Right lobe of liver (tissue), 6 donors: ENCODE results near the gene C19orf53. TPM values are rescaled to one million over a fixed set of nuclear protein-coding genes. Genes with fewer than 3 reads are reported as not detected.

ENCODE experiments used
- ATAC-seq, 4 donors: fragments of 200-7000 bp; cut with Tn5 transposase; one replicate each; pipeline ENCODE4 v1.9.1; 2020; ENCODE audit warnings: mild to moderate bottlenecking in 4 of 4, moderate library complexity in 4 of 4
- DNase-seq, 3 donors: peaks; one replicate each; pipeline ENCODE4 v3.0.0-alpha.2; 2020
- H3K27ac ChIP-seq, 3 donors: fragments of 200-600 bp; one replicate each; pipeline ENCODE4 v1.8.0; 2022
- H3K27me3 ChIP-seq, 2 donors: fragments of 200-600 bp; one replicate each; pipeline ENCODE4 v1.8.0; 2022
- H3K36me3 ChIP-seq, 4 donors: fragments of 200-600 bp; sonication (generic) in 1 of 4; one replicate each; pipeline versions ENCODE4 v1.5.1 to v1.8.0; 2017 to 2022; ENCODE audit warnings: control low read depth in 1 of 4
- H3K4me1 ChIP-seq, 4 donors: fragments of 200-600 bp; sonication (generic) in 1 of 4; one replicate each; pipeline versions ENCODE4 v1.5.1 to v1.8.0; 2017 to 2022; ENCODE audit warnings: control low read depth in 1 of 4
- H3K4me3 ChIP-seq, 3 donors: fragments of 200-600 bp; one replicate each; pipeline ENCODE4 v1.8.0; 2022
- H3K9me3 ChIP-seq, 4 donors: fragments of 200-600 bp; sonication (generic) in 1 of 4; one replicate each; pipeline versions ENCODE4 v1.5.1 to v1.8.0; 2017 to 2022; ENCODE audit warnings: control low read depth in 1 of 4
- CTCF ChIP-seq, 4 donors: fragments of 200-600 bp in 3 of 4; fragments of 450-650 bp in 1 of 4; IDR thresholded peaks; one replicate each; pipeline versions ENCODE4 v1.5.1 to v1.8.0; 2016 to 2022; ENCODE audit warnings: antibody characterized with exemption in 4 of 4, mild to moderate bottlenecking in 2 of 4
- POLR2A ChIP-seq: fragments of 450-650 bp; IDR thresholded peaks from one replicate; pipeline ENCODE4 v1.6.1; 2017; ENCODE audit warnings: antibody characterized with exemption, mild to moderate bottlenecking
- WGBS: methylation state at CpG from one replicate; pipeline ENCODE4 v1.1.6; 2018; ENCODE audit warnings: low coverage, low lambda C conversion rate; ENCODE audit not compliant: insufficient coverage; ENCODE audit errors: missing lambda C conversion rate; 5-methylcytosine and 5-hydroxymethylcytosine counted together
- intact Hi-C, 2 donors: fragments of 100-400 bp; cut with DNase I; formaldehyde crosslinking; loops; one replicate each; pipeline versions ENCODE4 v1.11.2 to v1.14.1; 2022
- small RNA-seq, 2 experiments: library from RNA; depleted of rRNA; stranded (forward); fragments of <200 nt; gene quantifications; one replicate each; pipeline ENCODE3, GENCODE V24; 2016
- total RNA-seq, 6 experiments: library from RNA; depleted of rRNA in 2 of 6; stranded (reverse); fragments of >200 nt in 2 of 6; fragmentation: NEBNext Ultra II Directional in 3 of 6; extraction: Animal tissue kit (Norgen Biotek cat#: 25700) in 3 of 6; gene quantifications; one replicate each; pipeline versions ENCODE4 v1.1.0 to v1.2.4, GENCODE V29; 2016 to 2023
- donor health status: DM: no; HTN: yes; CAD: no.
- donor health status: DM: no; HTN: no; CAD: no.
- donor health status: DM: no; HTN: no; CAD: no.
- donor health status: DM: no; HTN: yes; CAD: no.
- donor health status: DM: no; HTN: yes; CAD: no.

The C19orf53 gene
- total RNA-seq, 6 experiments from 2014 or later: 30.6 to 227 (median 32.8) TPM

GRCh38 chr19:13825489-13826441, 51.5 kb downstream of the C19orf53 start:
- TF ChIP-seq CTCF (IDR thresholded peaks at IDR 0.05): no peak
- TF ChIP-seq POLR2A: no peak
- Histone ChIP-seq H3K4me3 (no peak overlapping the region), H3K36me3 (no peaks in the 10 kb centered on the region), H3K4me1 (no peaks in the 10 kb centered on the region), H3K9me3 (no peaks in the 10 kb centered on the region), H3K27ac (no peak overlapping the region), H3K27me3 (no peaks in the 10 kb centered on the region)
- intact Hi-C loops: no loop called here
- peak in 2 of 4 donors; percentile 37 to 38 for ATAC-seq
- DNase-seq: no peak
- 92% methylated on average over 5 of the region's 30 CpGs for WGBS

GRCh38 chr19:13826652-13827235, 52.5 kb downstream of the C19orf53 start:
- intact Hi-C loops: no loop called here
- 93% methylated on average over 8 of the region's 9 CpGs for WGBS
- DNase-seq (no peak), ATAC-seq (no peak)
- H3K27me3 ChIP-seq: no peaks in the 10 kb centered on the region
- no peak for TF ChIP-seq POLR2A
- TF ChIP-seq CTCF (IDR thresholded peaks at IDR 0.05): no peak
- H3K36me3 ChIP-seq: no peaks in the 10 kb centered on the region
- no peak overlapping the region for H3K27ac ChIP-seq
- no peaks in the 10 kb centered on the region for H3K9me3 ChIP-seq
- no peak overlapping the region for H3K4me3 ChIP-seq
- H3K4me1 ChIP-seq: no peaks in the 10 kb centered on the region

- H3K36me3 ChIP-seq: no peaks in the 10 kb centered on the region
- H3K9me3 ChIP-seq: no peaks in the 10 kb centered on the region
- intact Hi-C loops: no loop called here
- no peaks in the 10 kb centered on the region for H3K4me1 ChIP-seq
- H3K27me3 ChIP-seq: no peaks in the 10 kb centered on the region
- 87% methylated on average over 3 of the region's 4 CpGs for WGBS
- DNase-seq (no peak), ATAC-seq (no peak)
- no peak for TF ChIP-seq POLR2A
- TF ChIP-seq CTCF (IDR thresholded peaks at IDR 0.05): no peak
- H3K27ac ChIP-seq: no peak overlapping the region
- H3K4me3 ChIP-seq: no peak overlapping the region
These were observed 53.4 kb downstream of the C19orf53 start for GRCh38 chr19:13827656-13828055.

Small RNAs within 50 kb of the gene (small RNA-seq; reads per million reads assigned to genes)
- gene RN7SL619P: 0 reads per million in 2 experiments

Other genes with a start within 250 kb of the C19orf53 start
- gene MRI1, start 9.9 kb upstream of the C19orf53 start, total RNA-seq: 10 to 100 TPM; 14.5 to 30.5 (median 24.1) TPM
- 1 to 10 TPM in 5 of 6 experiments, under 1 TPM in 1; 0.98 to 3.7 (median 1.7) TPM for gene ZSWIM4, start 21.0 kb downstream of the C19orf53 start, total RNA-seq
- gene NANOS3, start 102.7 kb downstream of the C19orf53 start, total RNA-seq: not detected
- 1 to 10 TPM in 4 of 6 experiments, under 1 TPM in 2; 0.34 to 3.7 (median 1.2) TPM for gene BRME1, start 131.7 kb downstream of the C19orf53 start, total RNA-seq
- 10 to 100 TPM; 16.5 to 29.8 (median 18.1) TPM for gene CC2D1A, start 131.7 kb downstream of the C19orf53 start, total RNA-seq
- under 1 TPM in 2 of 6 experiments, not detected in 4; 0.19 to 0.33 TPM for gene PODNL1, start 164.0 kb downstream of the C19orf53 start, total RNA-seq
- 1 to 10 TPM; 5.6 to 8.7 (median 7.7) TPM for gene DCAF15, start 178.1 kb downstream of the C19orf53 start, total RNA-seq
- gene RFX1, start 231.9 kb downstream of the C19orf53 start, total RNA-seq: 1 to 10 TPM; 2.5 to 9.3 (median 5.7) TPM